ENCODE measurements around the gene MPP1.

MPP1 gene

GRCh38 chrX:154758696-154759095 is 46.6 kb downstream of the MPP1 start:
- Mint-ChIP-seq H3K36me3 (no peaks in the 10 kb centered on the region), H3K4me3 (no peak overlapping the region), H3K27me3 (no peaks in the 10 kb centered on the region), H3K4me1 (peaks cover 11% of the 10 kb centered on the region), H3K27ac (no peak overlapping the region), H3K9me3 (no peaks in the 10 kb centered on the region)

- peak overlapping the region; percentile 75 for H3K4me3 Mint-ChIP-seq
- H3K36me3 Mint-ChIP-seq = no peaks in the 10 kb centered on the region
- peak overlapping the region; percentile 20 for H3K27ac Mint-ChIP-seq
- H3K4me1 Mint-ChIP-seq = peaks cover 13% of the 10 kb centered on the region
- no peaks in the 10 kb centered on the region for H3K9me3 Mint-ChIP-seq
- no peaks in the 10 kb centered on the region for H3K27me3 Mint-ChIP-seq
Measured at GRCh38 chrX:154751669-154752271, 53.5 kb downstream of the MPP1 start.

DNA sequence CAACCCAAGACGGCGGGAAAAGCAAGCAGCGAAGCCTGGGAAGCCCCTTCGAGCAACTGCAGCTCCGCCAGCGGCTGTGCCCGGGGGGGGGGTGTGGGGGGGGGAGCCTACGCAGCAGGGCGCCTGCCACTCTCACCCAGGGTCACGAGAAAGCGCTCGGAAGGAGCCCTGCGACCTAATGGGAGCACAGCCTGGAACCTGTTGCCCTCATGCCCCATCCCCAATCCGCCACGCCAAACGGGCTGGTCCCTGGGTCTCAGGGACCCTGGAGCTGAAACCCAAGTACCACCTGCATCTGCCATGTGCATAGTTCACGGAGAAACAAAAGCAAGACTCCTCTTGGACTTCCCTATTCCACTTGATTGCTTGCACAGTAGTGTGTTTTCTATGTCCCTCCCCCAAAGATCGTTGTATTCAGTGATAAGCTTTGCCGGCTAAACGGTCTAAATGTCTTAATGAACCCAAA is 54.0 kb downstream of the MPP1 start:
- Mint-ChIP-seq H3K4me1 (peaks cover 15% of the 10 kb centered on the region), H3K9me3 (no peaks in the 10 kb centered on the region), H3K27me3 (no peaks in the 10 kb centered on the region), H3K4me3 (peak overlapping the region; percentile 75), H3K27ac (peak overlapping the region; percentile 20), H3K36me3 (no peaks in the 10 kb centered on the region)

GRCh38 chrX:154750301-154751202 is 54.7 kb downstream of the MPP1 start, which contains the start of gene GAB3:
Gene GAB3 (minus strand): TSS chrX:154751077. CDS start chrX:154751025, 52 bp downstream.
- H3K4me3 Mint-ChIP-seq = peak within 1 kb of the TSS; percentile 76
- no peaks in the 10 kb centered on the region for H3K36me3 Mint-ChIP-seq
- H3K4me1 Mint-ChIP-seq = peaks cover 18% of the 10 kb centered on the region
- no peaks in the 10 kb centered on the region for H3K27me3 Mint-ChIP-seq
- H3K27ac Mint-ChIP-seq = peak within 1 kb of the TSS; percentile 20
- H3K9me3 Mint-ChIP-seq = no peaks in the 10 kb centered on the region

GRCh38 chrX:154749856-154750255 is 55.4 kb downstream of the MPP1 start:
- no peaks in the 10 kb centered on the region for H3K27me3 Mint-ChIP-seq
- H3K36me3 Mint-ChIP-seq = no peaks in the 10 kb centered on the region
- peaks cover 18% of the 10 kb centered on the region for H3K4me1 Mint-ChIP-seq
- H3K4me3 Mint-ChIP-seq = peak overlapping the region; percentile 76
- no peak overlapping the region for H3K27ac Mint-ChIP-seq
- no peaks in the 10 kb centered on the region for H3K9me3 Mint-ChIP-seq

DNA sequence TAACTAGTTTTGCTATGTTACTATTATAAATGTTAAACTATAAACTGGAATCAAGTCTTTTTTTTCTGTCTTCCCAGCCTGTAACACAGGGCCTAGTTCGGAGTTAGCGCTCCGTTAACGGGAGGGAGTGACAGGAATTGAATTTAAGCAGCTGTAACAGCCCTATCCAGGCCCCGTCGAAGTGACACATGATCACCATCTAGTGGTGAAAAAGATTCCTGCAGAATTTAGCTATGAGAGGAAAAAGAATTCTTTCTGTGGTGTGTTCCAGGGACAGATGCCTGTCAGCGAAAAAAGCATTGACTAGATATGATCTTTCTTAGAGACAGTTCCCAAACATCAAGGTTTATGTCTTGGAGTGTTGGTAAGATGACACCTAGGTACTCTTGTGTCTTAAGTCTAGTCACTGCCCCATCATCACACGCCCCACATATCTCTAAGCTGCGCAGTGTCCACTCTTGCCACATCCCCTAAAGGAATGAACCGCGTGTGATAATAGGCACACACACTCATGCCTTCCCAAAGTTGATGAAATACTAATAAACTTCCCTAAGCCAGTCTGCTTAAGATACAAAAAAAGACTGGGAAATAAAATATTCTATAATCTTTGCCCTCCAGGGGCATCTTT is 56.5 kb downstream of the MPP1 start:
- Mint-ChIP-seq H3K27ac (no peak overlapping the region), H3K27me3 (no peaks in the 10 kb centered on the region), H3K4me3 (peak overlapping the region; percentile 36), H3K4me1 (peaks cover 22% of the 10 kb centered on the region), H3K36me3 (no peaks in the 10 kb centered on the region), H3K9me3 (no peaks in the 10 kb centered on the region)

- Mint-ChIP-seq H3K27me3 (no peaks in the 10 kb centered on the region), H3K4me1 (peaks cover 22% of the 10 kb centered on the region)
Measured at GRCh38 chrX:154742613-154743012, 62.7 kb downstream of the MPP1 start.

GRCh38 chrX:154739952-154740465 is 65.3 kb downstream of the MPP1 start:
- no peaks in the 10 kb centered on the region for H3K9me3 Mint-ChIP-seq
- H3K4me3 Mint-ChIP-seq = no peak overlapping the region
- no peak overlapping the region for H3K27ac Mint-ChIP-seq
- H3K36me3 Mint-ChIP-seq = no peaks in the 10 kb centered on the region
- no peaks in the 10 kb centered on the region for H3K27me3 Mint-ChIP-seq
- H3K4me1 Mint-ChIP-seq = peaks cover 42% of the 10 kb centered on the region

More at GRCh38 chrX:154742613-154743012, 62.7 kb downstream of the MPP1 start:
- Mint-ChIP-seq H3K4me3 (no peak overlapping the region), H3K36me3 (no peaks in the 10 kb centered on the region), H3K27ac (no peak overlapping the region), H3K9me3 (no peaks in the 10 kb centered on the region)

- H3K36me3 Mint-ChIP-seq = no peaks in the 10 kb centered on the region
- H3K4me3 Mint-ChIP-seq = peak overlapping the region; percentile 44
- H3K27ac Mint-ChIP-seq = peak overlapping the region; percentile 46
- H3K4me1 Mint-ChIP-seq = peaks cover 56% of the 10 kb centered on the region
- no peaks in the 10 kb centered on the region for H3K9me3 Mint-ChIP-seq
- H3K27me3 Mint-ChIP-seq = no peaks in the 10 kb centered on the region
Measured at GRCh38 chrX:154738011-154738738, 67.1 kb downstream of the MPP1 start.

DNA sequence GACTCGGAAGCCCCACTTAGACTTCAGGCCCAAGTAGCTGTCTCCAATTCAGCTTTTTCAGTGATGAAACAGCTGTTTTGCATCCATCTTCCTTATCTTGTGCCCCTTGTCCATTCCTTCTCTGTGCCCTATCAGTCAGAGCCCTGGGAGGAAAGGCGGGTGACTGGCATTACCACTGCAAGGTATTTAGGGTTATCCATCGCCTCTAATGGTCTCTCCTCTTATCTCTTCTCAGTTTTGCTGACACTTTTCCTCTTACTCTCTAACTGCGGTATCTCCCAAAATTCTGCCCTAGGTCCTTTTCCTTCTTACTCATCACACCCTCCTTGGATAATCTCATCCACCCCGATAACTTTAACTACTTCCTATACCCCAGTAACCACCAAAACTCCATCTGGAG is 68.1 kb downstream of the MPP1 start:
- peak overlapping the region; percentile 76 for H3K27ac Mint-ChIP-seq
- H3K27me3 Mint-ChIP-seq = no peaks in the 10 kb centered on the region
- no peaks in the 10 kb centered on the region for H3K9me3 Mint-ChIP-seq

GRCh38 chrX:154735695-154736393 is 69.4 kb downstream of the MPP1 start:
- H3K4me3 Mint-ChIP-seq = peak overlapping the region; percentile 3

More for the DNA sequence above, 68.1 kb downstream of the MPP1 start:
- peaks cover 63% of the 10 kb centered on the region for H3K4me1 Mint-ChIP-seq
- H3K4me3 Mint-ChIP-seq = peak overlapping the region; percentile 65
- no peaks in the 10 kb centered on the region for H3K36me3 Mint-ChIP-seq

DNA sequence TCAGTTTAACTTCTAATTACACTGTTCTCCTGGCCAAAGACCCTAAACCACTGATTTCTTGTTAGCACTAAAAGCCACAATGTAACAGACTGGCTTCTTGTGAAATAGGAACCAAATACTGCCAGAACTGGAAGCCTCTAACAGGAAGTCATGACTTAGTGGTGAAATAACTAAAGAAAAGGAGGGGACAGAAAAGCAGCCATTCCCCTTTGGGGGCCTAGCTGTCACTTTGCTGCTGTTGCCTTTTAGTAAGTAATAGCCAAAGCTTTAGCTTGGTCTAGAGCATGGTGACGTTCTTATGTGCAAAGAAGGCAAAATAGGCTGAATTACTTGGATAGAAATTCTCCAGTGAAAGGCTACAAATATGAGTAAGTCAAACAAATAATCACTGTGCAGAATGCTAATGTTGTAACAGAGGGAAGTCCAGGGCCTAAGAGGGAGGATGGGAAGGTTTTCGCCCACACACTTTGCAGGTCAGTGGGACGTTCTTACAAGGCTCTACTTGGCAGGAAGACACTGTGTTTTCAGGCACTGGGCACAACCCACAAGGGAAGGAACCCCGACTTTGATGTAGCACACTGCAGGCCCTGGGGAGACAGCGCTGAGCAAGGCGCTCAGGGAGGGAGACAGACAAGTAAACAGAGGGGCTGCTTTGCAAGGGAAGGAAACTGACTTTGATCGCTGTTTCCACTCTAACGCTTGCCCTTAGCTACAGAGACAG is 71.1 kb downstream of the MPP1 start:
- Mint-ChIP-seq H3K27ac (peak overlapping the region; percentile 89), H3K4me1 (peaks cover 89% of the 10 kb centered on the region), H3K36me3 (no peaks in the 10 kb centered on the region), H3K9me3 (no peaks in the 10 kb centered on the region), H3K4me3 (peak overlapping the region; percentile 68), H3K27me3 (no peaks in the 10 kb centered on the region)

More at GRCh38 chrX:154735695-154736393, 69.4 kb downstream of the MPP1 start:
- Mint-ChIP-seq H3K4me1 (peaks cover 74% of the 10 kb centered on the region), H3K36me3 (no peaks in the 10 kb centered on the region), H3K27ac (peak overlapping the region; percentile 53), H3K27me3 (no peaks in the 10 kb centered on the region), H3K9me3 (no peaks in the 10 kb centered on the region)

GRCh38 chrX:154733066-154733425 is 72.2 kb downstream of the MPP1 start:
- no peak overlapping the region for H3K27ac Mint-ChIP-seq
- H3K4me1 Mint-ChIP-seq = peaks cover 86% of the 10 kb centered on the region
- H3K27me3 Mint-ChIP-seq = no peaks in the 10 kb centered on the region
- no peak overlapping the region for H3K4me3 Mint-ChIP-seq
- H3K9me3 Mint-ChIP-seq = no peaks in the 10 kb centered on the region
- no peaks in the 10 kb centered on the region for H3K36me3 Mint-ChIP-seq

GRCh38 chrX:154732421-154733065 is 72.7 kb downstream of the MPP1 start:
- Mint-ChIP-seq H3K27me3 (no peaks in the 10 kb centered on the region), H3K36me3 (no peaks in the 10 kb centered on the region)

More at GRCh38 chrX:154732421-154733065, 72.7 kb downstream of the MPP1 start:
- Mint-ChIP-seq H3K27ac (no peak overlapping the region), H3K4me3 (no peak overlapping the region), H3K9me3 (no peaks in the 10 kb centered on the region), H3K4me1 (peaks cover 83% of the 10 kb centered on the region)
